ENCODE measurements around the gene FCRL5.

FCRL5 gene

GRCh38 chr1:157523774-157524493, 28.4 kb downstream of the FCRL5 start:
- DNase-seq, result no peak

DNA sequence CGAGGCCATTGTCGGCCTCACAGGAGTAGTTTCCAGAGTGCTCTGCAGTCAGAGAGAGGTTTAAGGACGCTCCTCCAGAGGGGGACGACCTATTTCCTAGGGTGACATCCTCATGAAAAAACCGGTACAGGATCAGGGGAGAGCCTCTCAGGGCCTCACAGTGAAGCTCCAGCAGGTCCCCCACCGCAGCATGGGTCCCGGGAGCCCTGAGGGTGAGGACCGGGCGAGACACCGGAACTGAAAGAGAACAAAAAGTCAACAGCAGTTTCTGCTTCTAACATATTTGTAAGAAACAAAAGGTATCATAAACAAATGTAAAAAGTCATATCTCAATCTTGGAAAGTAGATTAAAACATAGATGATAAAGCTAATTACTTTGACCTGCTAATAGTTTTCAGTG, 31.3 kb downstream of the FCRL5 start:
- DNase-seq, result no peak

DNA sequence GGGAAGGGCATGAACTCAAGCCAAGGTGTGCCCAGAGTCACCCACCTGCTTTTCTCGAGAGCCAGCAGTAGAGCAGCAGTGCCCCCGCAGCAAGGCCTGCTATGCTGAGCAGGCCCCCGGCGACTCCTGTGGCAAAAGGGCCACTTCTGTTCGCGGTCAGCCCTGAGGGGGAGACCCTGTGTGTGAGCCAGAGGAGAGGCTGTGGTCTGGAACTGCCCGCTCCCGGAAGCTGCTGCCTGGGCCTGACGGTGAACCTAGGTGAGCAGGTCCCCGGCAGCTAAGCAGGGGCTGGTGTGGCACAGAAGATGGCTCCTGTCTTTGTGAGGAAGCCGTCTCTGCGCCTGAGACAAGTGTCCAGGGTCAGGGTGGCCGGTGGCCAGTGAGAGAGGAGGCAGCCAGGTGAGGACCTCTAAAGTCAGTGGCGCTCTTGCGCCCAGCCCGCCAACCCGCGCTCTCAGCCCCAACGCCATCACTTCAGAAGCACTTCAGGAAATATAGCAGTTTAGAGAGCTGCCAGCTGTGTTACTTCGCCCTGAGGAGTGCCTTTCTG, 31.9 kb downstream of the FCRL5 start:
- DNase-seq, result no peak

DNA sequence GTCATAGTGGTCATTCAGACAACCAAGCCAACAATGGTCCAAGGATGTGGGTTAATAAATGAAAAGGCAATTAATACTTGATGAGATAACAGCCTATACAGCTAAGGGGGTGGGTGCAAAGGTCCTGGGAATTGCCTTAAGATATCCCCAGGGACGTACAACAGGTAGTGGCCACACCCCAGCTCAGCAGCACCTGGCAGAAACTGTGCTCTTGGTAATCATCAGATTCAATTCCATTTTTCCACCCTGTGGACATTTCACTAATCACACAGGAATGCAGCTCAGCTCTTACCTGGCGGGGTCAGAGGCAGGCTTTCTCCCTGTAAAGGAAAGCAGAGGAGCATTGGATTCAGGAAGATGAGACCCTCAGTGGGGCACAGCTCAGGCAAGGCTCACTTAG, 32.9 kb downstream of the FCRL5 start:
- no peak for DNase-seq

DNA sequence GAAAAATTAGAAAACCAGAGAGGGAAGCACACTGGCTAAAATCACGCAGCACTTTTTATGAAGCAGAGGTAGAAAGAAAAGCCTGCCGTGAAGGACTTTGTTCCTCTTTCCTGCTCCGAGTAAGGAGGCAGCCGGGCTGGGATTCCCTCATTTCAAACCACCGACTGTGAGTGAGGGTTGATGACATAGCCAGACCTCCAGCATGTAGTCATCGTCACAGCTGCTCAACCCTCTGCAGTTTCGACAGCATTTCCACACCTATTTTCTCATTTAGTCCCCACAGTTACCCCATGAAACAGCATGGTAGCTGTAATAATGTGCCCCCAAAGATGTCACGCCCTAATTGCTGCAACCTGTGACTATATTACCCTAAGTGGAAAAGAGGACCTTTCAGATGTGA, 35.3 kb downstream of the FCRL5 start:
- DNase-seq, result no peak

DNA sequence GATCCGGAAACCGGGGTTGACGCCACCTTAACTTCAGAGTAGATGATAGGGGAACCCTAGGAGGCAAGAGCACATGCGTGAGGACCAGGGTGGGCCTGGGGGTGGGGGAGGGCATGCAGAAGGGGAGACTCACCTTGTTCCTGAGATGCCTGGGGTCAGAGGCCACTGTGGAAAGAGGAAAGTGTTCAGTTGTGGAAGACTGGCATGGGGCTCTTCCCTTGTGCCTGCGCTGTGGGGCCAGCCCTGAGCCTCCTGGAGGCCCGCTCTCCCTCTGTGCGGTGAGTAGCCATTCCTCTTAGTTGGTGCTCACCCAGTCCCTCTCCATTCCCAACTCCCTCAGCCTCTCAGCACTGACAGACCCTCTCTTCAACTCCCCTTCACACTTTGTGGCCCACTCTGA, 36.6 kb downstream of the FCRL5 start:
- DNase-seq, result no peak

GRCh38 chr1:157515141-157515540, 37.2 kb downstream of the FCRL5 start:
- no peak for DNase-seq

GRCh38 chr1:157512036-157512969, 40.0 kb downstream of the FCRL5 start:
- DNase-seq, result peak; percentile 68

GRCh38 chr1:157509546-157510232, 42.6 kb downstream of the FCRL5 start:
- DNase-seq, result no peak

- peak; percentile 82 for DNase-seq
Measured at GRCh38 chr1:157505481-157506272, 46.6 kb downstream of the FCRL5 start.

- DNase-seq, result no peak
Measured at GRCh38 chr1:157504646-157505045, 47.7 kb downstream of the FCRL5 start.

GRCh38 chr1:157499521-157499920, 52.8 kb downstream of the FCRL5 start:
- no peak for DNase-seq

GRCh38 chr1:157498736-157499090, 53.6 kb downstream of the FCRL5 start:
- DNase-seq, result no peak

GRCh38 chr1:157497987-157498735, 54.2 kb downstream of the FCRL5 start:
- no peak for DNase-seq

GRCh38 chr1:157497284-157497683, 55.0 kb downstream of the FCRL5 start:
- DNase-seq, result no peak

- DNase-seq, result peak; percentile 91
Measured at GRCh38 chr1:157496121-157496526, 56.2 kb downstream of the FCRL5 start.

DNA sequence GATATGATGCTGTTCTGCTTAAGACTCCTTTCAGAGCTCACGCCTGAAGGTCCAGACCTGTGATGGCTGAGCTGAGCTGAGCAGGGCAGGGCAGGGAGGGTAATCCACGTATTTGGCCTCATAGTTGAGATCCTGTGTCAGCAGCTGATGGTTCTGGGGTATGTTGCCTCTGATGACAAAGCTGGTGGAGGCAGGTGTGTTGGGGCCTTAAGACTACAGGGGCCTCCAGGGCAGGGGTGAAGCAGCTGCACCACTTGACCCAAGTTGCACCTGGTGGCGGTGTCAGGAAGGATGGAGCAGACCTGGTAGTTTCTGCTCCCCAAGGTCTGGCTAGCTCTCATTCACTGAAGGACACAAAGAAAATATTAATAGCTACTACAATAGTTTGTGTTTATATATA, 57.0 kb downstream of the FCRL5 start:
- no peak for DNase-seq

GRCh38 chr1:157494093-157494492, 58.2 kb downstream of the FCRL5 start:
- no peak for DNase-seq

DNA sequence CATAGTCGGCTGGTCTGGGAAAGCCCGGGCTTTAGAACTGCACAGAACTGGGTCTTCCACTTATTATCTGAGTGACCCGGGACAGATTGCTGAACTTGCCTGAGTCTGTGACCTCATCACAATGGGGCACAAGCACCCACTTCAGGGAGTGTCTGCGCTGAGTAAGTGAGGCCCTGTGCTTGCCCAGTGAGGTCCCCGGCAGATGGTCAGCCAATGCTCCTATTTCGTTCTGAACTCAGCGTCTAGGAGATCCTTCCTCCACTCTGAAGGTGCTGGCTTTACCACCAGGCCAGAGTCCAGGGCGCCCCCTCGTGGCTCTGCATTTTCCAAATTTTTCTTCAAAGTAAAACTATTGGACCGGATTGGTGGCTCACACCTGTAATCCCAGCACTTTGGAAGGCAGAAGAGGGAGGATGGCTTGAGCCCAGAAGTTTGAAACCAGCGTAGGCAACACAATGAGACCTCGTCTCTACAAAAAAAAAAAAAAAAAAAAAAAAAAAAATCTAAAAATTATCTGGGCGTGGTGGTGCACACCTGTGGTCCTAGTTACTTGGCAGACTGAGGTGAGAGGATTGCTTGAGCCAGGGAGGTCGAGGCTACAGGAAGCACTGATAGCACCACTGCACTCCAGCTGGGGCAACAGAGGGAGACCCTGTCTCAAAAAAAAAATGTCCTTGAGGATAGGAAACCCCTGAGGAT, 61.7 kb downstream of the FCRL5 start:
- peak; percentile 92 for DNase-seq

DNA sequence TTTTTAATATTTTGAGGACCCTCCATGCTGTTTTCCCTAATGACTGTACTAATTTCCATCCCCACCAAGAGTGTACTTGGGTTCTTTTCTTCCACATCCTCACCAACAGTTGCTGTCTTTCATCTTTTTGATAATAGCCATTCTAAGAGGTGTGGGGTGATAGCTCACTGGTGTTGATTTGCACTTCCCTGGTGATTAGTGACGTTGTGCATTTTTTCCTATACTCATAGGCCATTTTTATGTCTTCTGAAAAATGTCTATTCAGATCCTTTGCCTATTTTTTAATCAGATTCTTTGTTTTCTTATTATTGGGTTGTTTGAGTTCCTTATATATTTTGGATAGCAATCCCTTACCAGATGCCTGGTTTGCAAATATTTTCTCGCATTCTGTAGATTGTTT, 64.2 kb downstream of the FCRL5 start:
- no peak for DNase-seq

DNA sequence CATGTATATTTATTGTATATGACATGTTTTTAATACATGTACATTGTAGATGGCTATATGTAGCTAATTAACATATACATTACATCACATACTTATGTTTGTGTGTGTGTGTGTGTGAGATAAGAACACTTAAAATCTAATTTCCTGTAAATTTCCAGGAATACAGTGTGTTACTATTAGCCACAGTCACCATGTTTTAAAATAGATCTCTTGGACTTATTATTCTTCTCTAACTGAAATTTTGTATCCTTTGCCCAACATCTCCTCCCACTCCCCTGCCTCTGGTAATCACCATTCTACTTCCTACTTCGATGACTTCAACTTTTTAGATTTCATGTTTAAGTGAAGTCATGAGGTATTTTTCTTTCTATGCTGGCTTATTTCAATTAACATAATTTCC, 64.8 kb downstream of the FCRL5 start:
- DNase-seq, result peak; percentile 77

Measured in OCI-M1 (cell line).